GM21723 (cell line): ENCODE measurements around the gene RABGAP1L.
"Not testable (repeated sequence)": the region's sequence is repeated elsewhere in the genome, so short reads cannot be mapped to it uniquely, and the experiment has no call there.

Experiments
- ATAC-seq: cut with Tn5 transposase; IDR thresholded peaks from one replicate; pipeline ENCODE4 v1.9.1; 2021; ENCODE audit warnings: mild to moderate bottlenecking, moderate library complexity; ENCODE audit not compliant: unreplicated experiment

Gene RABGAP1L

GRCh38 chr1:174649572-174649971, 490.3 kb downstream of the RABGAP1L start:
- not testable (repeated sequence) for ATAC-seq

DNA sequence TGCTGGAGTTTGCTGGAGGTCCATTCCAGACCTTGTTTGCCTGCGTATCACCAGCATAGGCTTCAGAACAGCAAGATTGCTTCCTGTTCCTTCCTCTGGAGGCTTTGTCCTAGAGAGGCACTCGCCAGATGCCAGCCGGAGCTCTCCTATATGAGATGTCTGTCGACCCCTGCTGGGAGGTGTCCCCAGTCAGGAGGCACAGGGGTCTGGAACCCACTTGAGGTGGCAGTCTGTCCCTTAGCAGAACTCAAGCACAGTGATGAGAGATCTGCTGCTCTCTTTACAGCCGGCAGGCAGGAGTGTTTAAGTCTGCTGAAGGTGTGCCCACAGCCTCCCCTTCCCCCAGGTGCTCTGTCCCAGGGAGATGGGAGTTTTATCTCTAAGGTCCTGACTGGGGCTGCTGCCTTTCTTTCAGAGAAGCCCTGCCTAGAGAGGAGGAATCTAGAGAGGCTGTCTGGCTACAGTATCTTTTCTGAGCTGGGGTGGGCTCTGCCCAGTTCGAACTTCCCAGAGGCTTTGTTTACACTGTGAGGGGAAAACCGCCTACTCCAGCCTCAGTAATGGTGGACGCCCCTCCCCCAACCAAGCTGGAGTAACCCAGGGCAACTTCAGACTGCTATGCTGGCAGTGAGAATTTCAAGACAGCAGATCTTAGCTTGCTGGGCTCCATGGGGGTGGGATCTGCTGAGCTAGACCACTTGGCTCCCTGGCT, 493.4 kb downstream of the RABGAP1L start:
- ATAC-seq, result no peak

DNA sequence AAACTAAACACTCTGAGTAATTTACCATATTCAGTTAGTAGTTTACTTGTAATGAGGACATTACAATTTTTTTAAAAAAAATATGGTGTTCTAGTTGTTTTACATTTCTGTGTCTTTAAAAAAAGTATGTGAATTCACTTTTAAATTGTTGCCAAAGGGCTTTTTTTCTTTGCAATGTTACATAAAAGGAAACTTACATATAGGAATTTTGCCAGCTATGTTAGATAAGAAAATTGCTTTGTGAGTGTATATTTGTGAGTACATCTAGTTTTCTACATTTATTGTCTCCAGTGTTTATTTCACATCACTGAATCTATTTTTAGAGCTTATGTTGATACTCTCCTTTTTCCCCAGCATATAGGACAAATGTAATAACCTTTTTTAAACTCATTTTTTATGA, 495.2 kb downstream of the RABGAP1L start:
- no peak for ATAC-seq

GRCh38 chr1:174656409-174657059, 497.2 kb downstream of the RABGAP1L start:
- ATAC-seq, result no peak

DNA sequence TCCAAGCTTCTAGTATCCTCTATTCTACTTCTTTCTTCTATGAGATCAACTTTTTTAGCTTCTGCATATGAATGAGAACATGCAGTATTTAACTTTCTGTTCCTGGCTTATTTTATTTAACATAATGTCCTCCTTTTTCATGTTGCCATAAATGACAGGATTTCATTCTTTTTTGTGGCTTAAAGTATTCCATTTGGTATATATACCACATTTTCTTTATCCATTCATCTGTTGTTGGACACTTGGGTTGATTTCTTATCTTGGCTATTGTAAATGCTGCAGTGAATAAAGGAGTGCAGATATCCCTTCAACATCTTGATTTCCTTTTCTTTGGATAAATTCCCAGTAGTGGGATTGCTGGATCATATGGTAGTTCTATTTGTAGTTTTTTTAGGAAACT, 498.1 kb downstream of the RABGAP1L start:
- ATAC-seq, result no peak

- ATAC-seq, result no peak
These were observed 498.6 kb downstream of the RABGAP1L start for GRCh38 chr1:174657893-174658292.

GRCh38 chr1:174659823-174660222, 500.5 kb downstream of the RABGAP1L start:
- no peak for ATAC-seq

DNA sequence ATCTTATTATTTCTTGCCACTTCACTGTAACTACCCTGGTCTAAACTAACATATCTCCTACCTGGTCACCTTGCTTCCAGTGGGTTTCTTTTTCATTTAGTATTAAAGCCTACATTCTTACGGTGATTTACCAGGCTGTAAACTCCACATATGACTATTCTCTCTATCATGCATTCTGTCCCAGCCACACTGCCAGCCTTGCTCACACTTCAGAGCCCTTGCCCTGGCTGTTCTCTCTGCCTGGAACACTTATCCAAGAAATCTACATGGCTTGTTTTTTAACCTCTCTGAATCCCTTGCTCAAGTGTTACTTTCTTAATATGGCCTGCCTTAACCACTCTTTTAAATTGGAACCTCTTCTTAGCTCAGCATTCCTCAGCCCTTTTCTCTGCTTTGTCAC, 501.2 kb downstream of the RABGAP1L start:
- ATAC-seq, result no peak

- no peak for ATAC-seq
These were observed 504.0 kb downstream of the RABGAP1L start for GRCh38 chr1:174663358-174663757.

GRCh38 chr1:174666248-174666647, 506.9 kb downstream of the RABGAP1L start:
- ATAC-seq, result no peak

GRCh38 chr1:174671826-174672225, 512.5 kb downstream of the RABGAP1L start:
- no peak for ATAC-seq

DNA sequence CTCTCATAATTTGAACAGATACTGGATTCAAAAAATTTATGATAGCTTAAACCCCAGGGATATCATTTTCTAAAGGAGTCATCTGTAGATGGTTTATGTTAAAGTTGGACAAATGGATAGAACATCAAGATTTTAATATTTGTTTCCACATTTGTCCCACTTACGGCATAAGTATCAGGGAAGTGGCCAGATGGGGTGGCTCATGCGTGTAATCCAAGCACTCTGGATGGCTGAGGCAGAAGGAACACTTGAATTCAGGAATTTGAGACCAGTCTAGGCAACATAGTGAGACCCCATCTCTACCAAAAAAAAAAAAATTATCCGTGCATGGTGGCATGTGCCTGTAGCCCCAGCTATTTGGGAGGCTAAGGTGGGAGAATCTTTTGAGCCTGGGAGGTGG, 517.5 kb downstream of the RABGAP1L start:
- no peak for ATAC-seq

DNA sequence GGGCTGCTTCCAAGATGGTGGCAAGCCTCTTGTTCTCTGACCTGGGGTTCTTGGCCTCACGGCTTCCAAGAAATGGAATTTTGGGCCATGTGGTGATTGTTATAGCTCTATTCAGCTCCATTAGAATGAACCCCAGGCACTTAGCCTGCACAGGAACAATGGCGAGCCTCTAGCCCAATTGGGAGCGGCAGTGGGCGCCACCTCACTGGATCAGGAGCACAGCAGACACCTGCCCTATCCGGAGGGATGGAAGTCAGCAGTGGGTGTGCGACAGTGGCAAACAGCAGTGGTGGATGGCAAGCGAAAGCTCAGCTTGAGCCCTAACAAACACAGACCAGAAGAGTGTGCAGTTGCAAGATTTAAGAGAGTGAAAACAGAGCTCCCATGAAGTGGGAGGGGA, 519.3 kb downstream of the RABGAP1L start:
- ATAC-seq, result no peak

DNA sequence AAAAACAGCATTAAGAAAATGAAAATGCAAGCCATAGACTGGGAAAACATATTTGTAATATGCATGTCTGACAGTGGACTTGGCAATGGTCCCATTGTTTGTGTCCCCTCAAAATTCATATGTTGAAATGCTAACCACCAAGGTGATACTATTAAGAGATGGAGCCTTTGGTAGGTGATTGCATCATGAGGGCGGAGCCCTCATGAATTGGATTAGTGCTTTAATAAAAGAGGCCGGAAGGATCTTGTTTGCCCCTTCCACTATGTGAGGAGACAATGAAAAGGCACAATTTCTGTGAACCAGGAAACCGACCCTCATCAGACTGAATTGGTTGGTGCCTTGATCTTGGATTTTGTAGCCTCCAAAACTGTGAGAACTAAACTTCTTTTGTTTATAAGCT, 520.8 kb downstream of the RABGAP1L start:
- ATAC-seq, result no peak

DNA sequence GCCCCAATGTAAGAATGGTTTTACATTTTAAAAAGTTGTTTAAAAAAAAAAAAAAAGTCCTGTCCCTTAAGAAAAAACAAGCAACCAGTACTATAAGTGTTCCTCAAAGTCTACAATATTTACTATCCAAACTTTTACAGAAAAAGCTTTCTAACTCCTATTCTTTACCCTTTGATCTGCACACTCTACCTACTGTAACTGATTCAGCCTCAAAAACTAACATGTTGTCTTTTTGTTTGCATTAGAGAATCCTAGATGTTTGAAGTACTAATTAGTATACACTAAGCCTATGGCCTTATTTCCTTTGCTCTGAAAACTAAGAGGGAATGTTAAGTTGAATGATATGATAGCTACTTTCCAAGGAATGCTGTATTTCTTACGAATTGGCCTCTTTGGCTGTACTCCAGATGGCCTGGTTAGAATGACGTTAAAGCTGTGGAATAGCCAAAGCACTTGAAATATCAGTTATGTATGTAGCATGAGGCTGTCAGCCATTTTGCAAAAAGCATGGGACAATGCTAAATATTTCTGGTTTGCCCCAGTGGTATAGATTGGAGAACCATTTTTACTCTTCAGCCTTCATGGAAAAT, 523.2 kb downstream of the RABGAP1L start:
- ATAC-seq, result no peak

- ATAC-seq, result no peak
These were observed 526.9 kb downstream of the RABGAP1L start for GRCh38 chr1:174686213-174686612.

GRCh38 chr1:174689524-174689923, 530.2 kb downstream of the RABGAP1L start:
- no peak for ATAC-seq

GRCh38 chr1:174690266-174690665, 530.9 kb downstream of the RABGAP1L start:
- no peak for ATAC-seq

DNA sequence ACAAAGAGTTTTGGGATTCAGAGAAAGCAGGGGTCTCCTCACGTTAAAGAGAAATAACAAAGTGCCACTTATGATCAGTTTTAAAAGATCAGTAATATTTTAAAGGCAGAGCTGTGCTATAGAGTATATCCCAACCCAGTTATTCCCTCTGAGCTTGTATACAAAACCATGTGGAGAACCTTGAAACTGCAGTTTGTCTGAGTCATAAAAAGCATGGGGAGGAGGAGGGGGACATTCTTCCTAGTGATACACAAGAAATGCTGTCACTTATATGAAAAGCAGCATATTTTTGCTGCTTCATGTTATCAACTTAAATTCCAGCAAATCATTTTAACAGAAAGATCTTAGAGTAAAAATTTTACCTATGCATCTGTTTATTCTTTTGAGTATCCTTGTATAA, 533.0 kb downstream of the RABGAP1L start:
- no peak for ATAC-seq

DNA sequence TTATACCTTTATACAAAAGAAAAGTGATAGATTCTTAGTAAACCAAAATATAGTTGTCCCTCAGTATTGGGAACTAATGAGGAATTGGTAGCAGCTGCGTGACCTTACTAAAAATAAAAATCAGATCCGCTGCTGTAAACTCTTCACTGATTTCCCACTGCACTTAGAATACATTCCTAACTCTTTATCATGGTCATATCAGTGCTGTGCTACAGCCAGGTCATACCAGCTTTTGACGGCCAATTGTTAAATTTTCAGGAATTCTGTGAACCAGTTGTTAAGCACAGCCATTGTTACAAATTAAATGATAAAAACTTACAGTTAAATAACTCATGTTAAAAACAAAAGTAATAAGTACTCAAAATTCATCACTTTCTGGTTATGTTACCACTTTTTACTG, 533.8 kb downstream of the RABGAP1L start:
- no peak for ATAC-seq

DNA sequence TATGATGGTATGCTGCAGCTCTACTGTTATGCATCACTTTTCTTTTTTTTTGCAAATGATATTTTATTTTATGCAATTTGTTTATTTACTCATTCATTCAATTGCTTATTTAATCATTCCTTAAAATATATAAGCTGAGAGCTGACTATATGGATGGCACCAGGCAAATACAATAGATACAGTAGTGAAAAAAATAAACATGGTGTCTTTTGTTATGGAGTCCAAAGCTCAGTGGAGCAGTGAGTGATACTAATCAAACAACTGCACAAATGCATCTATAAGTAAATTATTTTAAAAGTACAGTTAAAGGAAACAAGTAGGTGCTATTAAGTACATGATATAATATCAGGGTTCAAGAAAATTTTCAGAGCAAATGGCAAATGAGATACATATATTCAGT, 534.2 kb downstream of the RABGAP1L start:
- ATAC-seq, result not testable (repeated sequence)
